Uterus (tissue), 2 donors: ENCODE data around the gene GABARAP.

Experiments
- CTCF ChIP-seq, 4 experiments: fragments of 200-600 bp in 2 of 4; fragments of 450-650 bp in 2 of 4; sonication (generic) in 2 of 4; IDR thresholded peaks; one replicate each; pipeline ENCODE4 v1.5.1; 2016 to 2019; ENCODE audit warnings: antibody characterized with exemption in 4 of 4, mild to moderate bottlenecking in 2 of 4, moderate library complexity in 1 of 4
- POLR2A ChIP-seq, 2 donors: fragments of 450-650 bp; IDR thresholded peaks; one replicate each; pipeline ENCODE4 v1.6.1; 2016; ENCODE audit warnings: antibody characterized with exemption in 2 of 2, mild to moderate bottlenecking in 1 of 2, moderate library complexity in 1 of 2

DNA sequence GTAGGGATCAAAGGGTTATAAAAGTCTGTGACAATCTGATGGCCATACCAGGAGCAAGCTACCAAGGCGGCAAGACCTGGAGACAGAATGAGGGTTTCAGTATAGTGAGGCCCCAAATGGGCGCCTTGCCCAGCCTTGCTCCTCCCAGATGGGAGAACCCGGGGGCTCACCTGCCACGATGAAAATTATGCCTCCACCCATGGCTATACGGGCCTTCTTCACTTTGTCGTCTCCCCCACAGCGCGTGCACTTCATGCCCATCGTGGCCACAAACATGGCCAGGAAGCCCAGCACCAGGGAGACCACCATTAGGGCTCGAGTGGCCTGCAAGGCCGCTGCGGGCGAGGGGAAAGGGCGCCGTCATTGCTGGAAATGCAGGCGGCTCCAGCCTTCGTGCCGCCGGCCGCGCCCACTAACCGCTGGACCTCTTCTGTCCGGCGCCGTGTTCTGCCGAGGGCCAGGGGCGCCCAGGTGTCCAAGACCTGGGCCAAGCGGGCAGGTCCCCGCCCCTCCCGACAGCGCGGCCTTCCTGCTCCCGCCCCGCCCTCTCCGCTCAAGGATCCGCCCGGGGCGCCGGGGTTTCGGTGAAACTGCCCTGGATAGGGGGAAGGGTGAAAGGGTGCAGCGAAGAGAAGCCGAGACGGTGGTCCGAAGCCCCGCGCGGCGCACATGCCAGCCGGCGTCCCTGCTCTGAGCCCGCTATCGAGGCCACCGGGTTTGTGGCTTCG, 18.6 kb upstream of the GABARAP start:
- TF ChIP-seq CTCF (IDR thresholded peaks at IDR 0.05), result no peak
- TF ChIP-seq POLR2A (IDR thresholded peaks at IDR 0.05), result no peak
